HepG2 (cell line): ENCODE measurements around the gene UST. TPM values are rescaled to one million over a fixed set of nuclear protein-coding genes. Genes with fewer than 3 reads are reported as not detected.

Experiments
- ATAC-seq: fragments of 200-7000 bp; cut with Tn5 transposase; 3 replicates; pipeline ENCODE4 v1.9.1; 2020; ENCODE audit warnings: mild to moderate bottlenecking, moderate library complexity
- BruUV-seq: library from RNA; stranded (reverse); fragments of 400-500 nt; replicated peaks from 2 replicates; lab custom pipeline; 2021; lab: Mats Ljungman, UMichigan
- CTCF ChIA-PET: fragments of 300-600 bp; formaldehyde crosslinking; extraction: SDS; loops from one replicate; lab custom pipeline; 2021; ENCODE audit warnings: low total read pairs, inconsistent platforms, low intra/inter-chr PET ratio; lab: Yijun Ruan, JAX
- POLR2A ChIA-PET: fragments of 350-600 bp; sonication (Branson Sonifier 250); formaldehyde crosslinking; loops from one replicate; lab custom pipeline; 2020; ENCODE audit warnings: antibody characterized with exemption, inconsistent platforms; lab: Yijun Ruan, JAX
- DNase-seq: peaks from one replicate; pipeline ENCODE4 v3.0.0-alpha.2; 2015; ENCODE audit warnings: low spot score
- FAIRE-seq: peaks from 3 replicates; lab custom pipeline; 2011; peaks lifted over from hg19 to GRCh38; lab: Jason Lieb, UNC
- H2AFZ ChIP-seq: one replicate; pipeline ENCODE4 v1.6.1; 2011; ENCODE audit warnings: low read length, inconsistent platforms
- H3K27ac ChIP-seq: fragments of 300-600 bp; 3 replicates; pipeline ENCODE4 v1.8.0; 2011; ENCODE audit warnings: mixed run types, mild to moderate bottlenecking, mixed read lengths, low read length, inconsistent platforms; ENCODE audit not compliant: insufficient read depth; ENCODE audit errors: extremely low read length
- H3K27me3 ChIP-seq, 2 experiments: fragments of 200-600 bp in 1 of 2; 2 replicates in 1 of 2; 3 replicates in 1 of 2; pipeline versions ENCODE4 v1.6.0 to v1.8.0; 2011; ENCODE audit warnings: low read length in 2 of 2, mild to moderate bottlenecking in 2 of 2, moderate library complexity in 2 of 2, inconsistent platforms in 1 of 2; ENCODE audit not compliant: insufficient read depth in 2 of 2, control insufficient read depth in 1 of 2
- H3K36me3 ChIP-seq, 2 experiments: fragments of 200-600 bp in 1 of 2; replicated peaks in 1 of 2; 2 replicates in 1 of 2; 3 replicates in 1 of 2; pipeline versions ENCODE4 v1.5.1 to v1.8.0; 2011; ENCODE audit warnings: low read length in 2 of 2, inconsistent platforms in 1 of 2; ENCODE audit not compliant: insufficient read depth in 2 of 2, control insufficient read depth in 1 of 2
- H3K4me1 ChIP-seq: 2 replicates; pipeline ENCODE4 v1.5.1; 2012; ENCODE audit warnings: low read length, inconsistent platforms; ENCODE audit not compliant: insufficient read depth
- H3K4me2 ChIP-seq: 2 replicates; pipeline ENCODE4 v1.6.0; 2011; ENCODE audit warnings: low read depth, low read length, inconsistent platforms
- H3K4me3 ChIP-seq, 3 experiments: fragments of 200-600 bp in 1 of 3; sonication (generic), shearing (Covaris generic) in 1 of 3; replicated peaks in 1 of 3; 2 replicates each; pipeline ENCODE4 v1.5.1; 2011 to 2016; ENCODE audit warnings: low read length in 3 of 3, inconsistent platforms in 2 of 3, low read depth in 2 of 3, mild to moderate bottlenecking in 2 of 3, control low read depth in 1 of 3, mixed read lengths in 1 of 3; ENCODE audit not compliant: insufficient read depth in 1 of 3
- H3K79me2 ChIP-seq: one replicate; pipeline ENCODE4 v1.6.1; 2011; ENCODE audit warnings: low read length, inconsistent platforms; ENCODE audit not compliant: insufficient read depth
- H3K9ac ChIP-seq: 2 replicates; pipeline ENCODE4 v1.6.0; 2011; ENCODE audit warnings: mild to moderate bottlenecking, low read depth, low read length, inconsistent platforms; ENCODE audit not compliant: insufficient read depth
- H3K9me3 ChIP-seq: 2 replicates; pipeline ENCODE4 v1.5.1; 2012; ENCODE audit warnings: mild to moderate bottlenecking, low read length
- H4K20me1 ChIP-seq: 2 replicates; pipeline ENCODE4 v1.6.0; 2011; ENCODE audit warnings: inconsistent platforms, mild to moderate bottlenecking, low read length, moderate library complexity; ENCODE audit not compliant: insufficient read depth
- ARID2 ChIP-seq: sonication (generic); formaldehyde crosslinking; IDR thresholded peaks from 2 replicates; pipeline ENCODE4 v1.8.1; 2022; ENCODE audit warnings: mild to moderate bottlenecking, missing genetic modification reagents, borderline replicate concordance
- BORCS8-MEF2B ChIP-seq: sonication (generic); formaldehyde crosslinking; IDR thresholded peaks from 2 replicates; pipeline ENCODE4 v1.8.0; 2022; ENCODE audit warnings: mild to moderate bottlenecking, missing genetic modification reagents
- ESRRA ChIP-seq: sonication (generic); formaldehyde crosslinking; IDR thresholded peaks from 2 replicates; pipeline ENCODE4 v1.5.1; 2020; ENCODE audit warnings: mild to moderate bottlenecking, low read depth, missing genetic modification reagents
- GLI4 ChIP-seq: sonication (generic); formaldehyde crosslinking; IDR thresholded peaks from 2 replicates; pipeline ENCODE4 v1.5.1; 2020; ENCODE audit warnings: missing genetic modification reagents, mild to moderate bottlenecking, moderate library complexity, borderline replicate concordance
- HES4 ChIP-seq: sonication (generic); formaldehyde crosslinking; IDR thresholded peaks from 2 replicates; pipeline ENCODE4 v1.9.0; 2021; ENCODE audit warnings: mild to moderate bottlenecking, missing genetic modification reagents, borderline replicate concordance
- IKZF1 ChIP-seq: fragments of 450-650 bp; IDR thresholded peaks from 2 replicates; pipeline ENCODE4 v1.7.1; 2016
- MED13 ChIP-seq: sonication (generic); formaldehyde crosslinking; IDR thresholded peaks from 2 replicates; pipeline ENCODE4 v1.5.0; 2020; ENCODE audit warnings: missing genetic modification reagents
- MTA3 ChIP-seq: sonication (generic); formaldehyde crosslinking; IDR thresholded peaks from 2 replicates; pipeline ENCODE4 v1.4.0; 2020; ENCODE audit warnings: missing genetic modification reagents
- PCBP1 ChIP-seq: fragments of 200-400 bp; formaldehyde crosslinking; IDR thresholded peaks from 2 replicates; pipeline ENCODE4 v1.6.1; 2017; ENCODE audit warnings: mild to moderate bottlenecking, low read depth, low read length, borderline replicate concordance
- PHB2 ChIP-seq: fragments of 450-650 bp; IDR thresholded peaks from 2 replicates; pipeline ENCODE4 v1.6.1; 2018; ENCODE audit not compliant: partially characterized antibody
- RXRA ChIP-seq: sonication (generic); formaldehyde crosslinking; IDR thresholded peaks from 2 replicates; pipeline ENCODE4 v1.5.1; 2020; ENCODE audit warnings: missing genetic modification reagents
- SOX6 ChIP-seq, 2 experiments: fragments of 450-650 bp in 1 of 2; sonication (generic) in 1 of 2; formaldehyde crosslinking in 1 of 2; IDR thresholded peaks; 2 replicates each; pipeline versions ENCODE4 v1.4.0 to v1.6.1; 2017 to 2020; ENCODE audit warnings: antibody characterized with exemption in 1 of 2, mild to moderate bottlenecking in 1 of 2, missing genetic modification reagents in 1 of 2
- ZNF614 ChIP-seq: IDR thresholded peaks from 2 replicates; pipeline ENCODE4 v1.6.1; 2018; ENCODE audit warnings: missing biosample characterization, missing genetic modification reagents, inconsistent platforms, borderline replicate concordance
- WGBS: methylation state at CpG from one replicate; pipeline ENCODE4 v1.1.6; 2017; ENCODE audit warnings: low lambda C conversion rate; 5-methylcytosine and 5-hydroxymethylcytosine counted together
- in situ Hi-C: cut with HindIII; loops from 2 replicates; pipeline ENCODE4 v1.10.0; 2017; ENCODE audit warnings: low pct_unique_long_range_greater_than_20kb; ENCODE audit not compliant: extremely low pct_ligation_motif_present
- intact Hi-C: fragments of 100-400 bp; cut with micrococcal nuclease; formaldehyde crosslinking; loops from one replicate; pipeline ENCODE4 v1.10.0; 2022; ENCODE audit not compliant: unreplicated experiment
- polyA plus RNA-seq, 8 experiments: library from polyadenylated mRNA; depleted of rRNA in 3 of 8; stranded (reverse) in 7 of 8; unstranded in 1 of 8; fragments of >200 nt; fragmentation: Illumina TruSeq in 4 of 8; extraction: Trizol in 4 of 8; gene quantifications; 2 replicates each; pipeline versions ENCODE4 v1.2.1 to v1.2.3, GENCODE V29; 2011 to 2016; ENCODE audit warnings: low read depth in 4 of 8, missing spikeins in 1 of 8, mixed read lengths in 1 of 8; ENCODE audit not compliant: insufficient read depth in 1 of 8
- total RNA-seq, 5 experiments: library from RNA; depleted of rRNA; stranded (reverse); fragments of >200 nt; fragmentation: Illumina TruSeq; extraction: Trizol; gene quantifications; 2 replicates each; pipeline ENCODE4 v1.2.3, GENCODE V29; 2016; ENCODE audit warnings: low read depth in 1 of 5
- TF ChIP-seq, protein P1 (sequence below): sonication (generic); formaldehyde crosslinking; IDR thresholded peaks from 2 replicates; pipeline ENCODE4 v1.9.0; 2022; ENCODE audit warnings: low read depth, missing genetic modification reagents
- TF ChIP-seq, protein P2 (sequence below): sonication (generic); formaldehyde crosslinking; IDR thresholded peaks from 2 replicates; pipeline ENCODE4 v1.4.0; 2020; ENCODE audit warnings: mild to moderate bottlenecking, low read depth, missing genetic modification reagents
- TF ChIP-seq, protein P3 (sequence below): sonication (generic); formaldehyde crosslinking; IDR thresholded peaks from 2 replicates; pipeline ENCODE4 v1.8.0; 2022; ENCODE audit warnings: mild to moderate bottlenecking, missing genetic modification reagents, borderline replicate concordance
- TF ChIP-seq, protein P4 (sequence below): sonication (generic); formaldehyde crosslinking; IDR thresholded peaks from 2 replicates; pipeline ENCODE4 v1.4.0; 2020; ENCODE audit warnings: low read depth, mild to moderate bottlenecking, missing genetic modification reagents
- TF ChIP-seq, protein P5 (sequence below): sonication (generic); formaldehyde crosslinking; IDR thresholded peaks from 2 replicates; pipeline ENCODE4 v1.5.0; 2020; ENCODE audit warnings: mild to moderate bottlenecking, missing genetic modification reagents

Gene UST
- total and polyA plus RNA-seq, 2 of the 13 experiments (the other 11 are each of a cell fraction or from before 2014, with no cell fraction given): 0.27 TPM; not detected in 1

DNA sequence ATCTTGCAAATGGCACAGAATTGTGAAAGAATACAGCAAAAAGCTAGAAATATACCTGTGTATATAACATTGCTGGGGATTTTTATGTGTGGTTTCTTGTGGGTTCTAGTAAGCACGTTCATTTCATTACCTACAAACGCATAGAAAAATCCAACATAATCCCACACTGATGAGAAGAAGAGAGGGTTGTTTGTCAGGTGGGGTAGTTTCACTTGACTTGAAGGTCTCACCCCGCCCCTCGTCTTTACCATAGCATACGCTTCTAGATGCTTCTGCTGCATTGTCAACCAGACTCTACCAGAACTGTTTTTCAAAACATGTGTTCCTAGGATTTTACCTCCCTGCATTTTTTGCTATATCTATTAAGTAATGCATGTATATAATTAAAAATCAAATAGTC lies 286.6 kb downstream of the UST start:
- no peak for FAIRE-seq
- no peaks in the 10 kb centered on the region for H3K9me3 ChIP-seq
- H3K27ac ChIP-seq: peak overlapping the region; percentile 91
- ChIA-PET POLR2A (interaction anchor here (0.8 to 1.3 kb wide), 5 partner anchors 28 to 137 kb away, joined by 3 to 8 read pairs (median 3); no protein-coding TSS in a partner anchor), CTCF (no interaction called here)
- WGBS: 61% methylated on average over 5 of the region's 5 CpGs
- intact Hi-C loops: loop anchor here (1.0 kb wide), 1 partner anchor 42 kb away; no protein-coding TSS in a partner anchor
- in situ Hi-C loops: loop anchor here (5.0 to 10.0 kb wide), 3 partner anchors 49 to 394 kb away; partner anchors contain the start of gene TAB2
- no peaks in the 10 kb centered on the region for H3K36me3 ChIP-seq
- no peaks in the 10 kb centered on the region for H3K27me3 ChIP-seq
- H2AFZ ChIP-seq: no peak overlapping the region
- ATAC-seq: no peak
- no peaks in the 10 kb centered on the region for H4K20me1 ChIP-seq
- H3K4me3 ChIP-seq: no peak overlapping the region
- peak overlapping the region; percentile 29; the same call in 1 of the 2 replicates for H3K9ac ChIP-seq
- H3K4me1 ChIP-seq: peaks cover 58% of the 10 kb centered on the region
- no TSS peak for BruUV-seq
- DNase-seq: no peak
- H3K79me2 ChIP-seq: no peaks in the 10 kb centered on the region
- H3K4me2 ChIP-seq: peak overlapping the region; percentile 43
- TF ChIP-seq, protein P1, sequence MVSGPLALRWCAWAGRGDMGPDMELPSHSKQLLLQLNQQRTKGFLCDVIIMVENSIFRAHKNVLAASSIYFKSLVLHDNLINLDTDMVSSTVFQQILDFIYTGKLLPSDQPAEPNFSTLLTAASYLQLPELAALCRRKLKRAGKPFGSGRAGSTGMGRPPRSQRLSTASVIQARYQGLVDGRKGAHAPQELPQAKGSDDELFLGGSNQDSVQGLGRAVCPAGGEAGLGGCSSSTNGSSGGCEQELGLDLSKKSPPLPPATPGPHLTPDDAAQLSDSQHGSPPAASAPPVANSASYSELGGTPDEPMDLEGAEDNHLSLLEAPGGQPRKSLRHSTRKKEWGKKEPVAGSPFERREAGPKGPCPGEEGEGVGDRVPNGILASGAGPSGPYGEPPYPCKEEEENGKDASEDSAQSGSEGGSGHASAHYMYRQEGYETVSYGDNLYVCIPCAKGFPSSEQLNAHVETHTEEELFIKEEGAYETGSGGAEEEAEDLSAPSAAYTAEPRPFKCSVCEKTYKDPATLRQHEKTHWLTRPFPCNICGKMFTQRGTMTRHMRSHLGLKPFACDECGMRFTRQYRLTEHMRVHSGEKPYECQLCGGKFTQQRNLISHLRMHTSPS: no peak
- 0 out of 2 replicates have a peak, but pooled peaks have one; percentile 16 for TF ChIP-seq ARID2 (CRISPR knock-in tag)
- no peak for TF ChIP-seq PCBP1
- no peak for TF ChIP-seq ESRRA (CRISPR knock-in tag)
- TF ChIP-seq, protein P2, sequence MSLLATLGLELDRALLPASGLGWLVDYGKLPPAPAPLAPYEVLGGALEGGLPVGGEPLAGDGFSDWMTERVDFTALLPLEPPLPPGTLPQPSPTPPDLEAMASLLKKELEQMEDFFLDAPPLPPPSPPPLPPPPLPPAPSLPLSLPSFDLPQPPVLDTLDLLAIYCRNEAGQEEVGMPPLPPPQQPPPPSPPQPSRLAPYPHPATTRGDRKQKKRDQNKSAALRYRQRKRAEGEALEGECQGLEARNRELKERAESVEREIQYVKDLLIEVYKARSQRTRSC: no peak
- TF ChIP-seq MED13 (CRISPR knock-in tag): no peak
- TF ChIP-seq SOX6 (IDR thresholded peaks at IDR 0.05): no peak
- no peak for TF ChIP-seq SOX6 (CRISPR knock-in tag; IDR thresholded peaks at IDR 0.05)
- no peak for TF ChIP-seq PHB2
- TF ChIP-seq RXRA (CRISPR knock-in tag): no peak
- TF ChIP-seq, protein P3, sequence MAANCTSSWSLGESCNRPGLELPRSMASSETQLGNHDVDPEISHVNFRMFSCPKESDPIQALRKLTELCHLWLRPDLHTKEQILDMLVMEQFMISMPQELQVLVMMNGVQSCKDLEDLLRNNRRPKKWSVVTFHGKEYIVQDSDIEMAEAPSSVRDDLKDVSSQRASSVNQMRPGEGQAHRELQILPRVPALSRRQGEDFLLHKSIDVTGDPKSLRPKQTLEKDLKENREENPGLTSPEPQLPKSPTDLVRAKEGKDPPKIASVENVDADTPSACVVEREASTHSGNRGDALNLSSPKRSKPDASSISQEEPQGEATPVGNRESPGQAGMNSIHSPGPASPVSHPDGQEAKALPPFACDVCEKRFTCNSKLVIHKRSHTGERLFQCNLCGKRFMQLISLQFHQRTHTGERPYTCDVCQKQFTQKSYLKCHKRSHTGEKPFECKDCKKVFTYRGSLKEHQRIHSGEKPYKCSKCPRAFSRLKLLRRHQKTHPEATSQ (CRISPR knock-in tag): 0 out of 2 replicates have a peak, but pooled peaks have one; percentile 47
- TF ChIP-seq MTA3 (CRISPR knock-in tag): no peak
- no peak for TF ChIP-seq HES4 (CRISPR knock-in tag)
- no peak for TF ChIP-seq IKZF1
- TF ChIP-seq, protein P4, sequence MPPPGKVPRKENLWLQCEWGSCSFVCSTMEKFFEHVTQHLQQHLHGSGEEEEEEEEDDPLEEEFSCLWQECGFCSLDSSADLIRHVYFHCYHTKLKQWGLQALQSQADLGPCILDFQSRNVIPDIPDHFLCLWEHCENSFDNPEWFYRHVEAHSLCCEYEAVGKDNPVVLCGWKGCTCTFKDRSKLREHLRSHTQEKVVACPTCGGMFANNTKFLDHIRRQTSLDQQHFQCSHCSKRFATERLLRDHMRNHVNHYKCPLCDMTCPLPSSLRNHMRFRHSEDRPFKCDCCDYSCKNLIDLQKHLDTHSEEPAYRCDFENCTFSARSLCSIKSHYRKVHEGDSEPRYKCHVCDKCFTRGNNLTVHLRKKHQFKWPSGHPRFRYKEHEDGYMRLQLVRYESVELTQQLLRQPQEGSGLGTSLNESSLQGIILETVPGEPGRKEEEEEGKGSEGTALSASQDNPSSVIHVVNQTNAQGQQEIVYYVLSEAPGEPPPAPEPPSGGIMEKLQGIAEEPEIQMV (CRISPR knock-in tag): no peak
- TF ChIP-seq ZNF614 (CRISPR knock-in tag): no peak
- no peak for TF ChIP-seq BORCS8-MEF2B (CRISPR knock-in tag)
- TF ChIP-seq GLI4 (CRISPR knock-in tag): no peak
- TF ChIP-seq, protein P5, sequence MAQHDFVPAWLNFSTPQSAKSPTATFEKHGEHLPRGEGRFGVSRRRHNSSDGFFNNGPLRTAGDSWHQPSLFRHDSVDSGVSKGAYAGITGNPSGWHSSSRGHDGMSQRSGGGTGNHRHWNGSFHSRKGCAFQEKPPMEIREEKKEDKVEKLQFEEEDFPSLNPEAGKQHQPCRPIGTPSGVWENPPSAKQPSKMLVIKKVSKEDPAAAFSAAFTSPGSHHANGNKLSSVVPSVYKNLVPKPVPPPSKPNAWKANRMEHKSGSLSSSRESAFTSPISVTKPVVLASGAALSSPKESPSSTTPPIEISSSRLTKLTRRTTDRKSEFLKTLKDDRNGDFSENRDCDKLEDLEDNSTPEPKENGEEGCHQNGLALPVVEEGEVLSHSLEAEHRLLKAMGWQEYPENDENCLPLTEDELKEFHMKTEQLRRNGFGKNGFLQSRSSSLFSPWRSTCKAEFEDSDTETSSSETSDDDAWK (CRISPR knock-in tag): no peak
